DMS 273 treated with DMSO at 0.1 percent for 48 hours (cell line): Measurements from ENCODE around the gene IFI44.

Experiments
- DNase-seq: peaks from one replicate; lab custom pipeline; 2025; lab: John Stamatoyannopoulos, UW

The IFI44 gene

DNA sequence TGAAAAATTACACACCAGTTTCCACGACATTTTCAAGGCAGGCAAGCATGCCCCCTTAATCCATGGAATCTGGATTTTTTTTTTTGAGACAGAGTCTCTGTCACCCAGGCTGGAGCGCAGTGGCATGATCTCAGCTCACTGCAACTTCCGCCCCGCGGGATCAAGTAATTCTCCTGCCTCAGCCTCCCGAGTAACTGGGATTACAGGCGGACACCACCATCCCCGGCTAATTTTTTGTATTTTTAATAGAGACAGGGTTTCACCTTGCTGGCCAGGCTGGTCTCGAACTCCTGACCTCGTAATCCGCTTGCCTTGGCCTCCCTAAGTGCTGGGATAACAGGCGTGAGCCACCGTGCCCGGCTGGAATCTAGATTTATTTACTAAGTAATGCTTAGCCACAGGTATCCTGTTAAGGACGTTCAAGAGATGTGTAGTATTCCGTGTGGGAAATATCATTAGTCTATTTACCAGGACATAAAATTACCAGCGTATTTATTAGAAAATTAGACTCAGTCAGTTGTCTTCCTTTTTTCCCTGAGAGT, 2.5 kb downstream of the IFI44 start:
- no peak for DNase-seq

DNA sequence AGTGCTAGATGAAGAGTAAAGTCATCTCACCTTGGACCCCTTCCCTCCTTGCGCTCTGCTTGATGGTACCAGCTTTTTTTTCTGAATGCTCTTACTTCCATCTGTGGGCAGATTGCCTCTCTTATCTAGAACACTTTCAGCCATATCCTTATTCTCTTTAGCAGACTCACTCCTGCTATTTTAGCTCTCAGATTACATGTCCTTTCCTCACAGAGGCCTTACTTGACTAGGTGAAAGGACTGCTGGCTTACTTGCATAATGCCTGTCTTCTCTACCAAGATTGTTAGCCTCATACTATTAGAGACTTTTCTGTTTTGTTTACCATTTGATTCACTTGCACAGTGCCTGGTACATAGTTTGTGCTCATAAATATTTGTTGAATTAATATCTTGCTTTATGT, 9.3 kb downstream of the IFI44 start:
- no peak for DNase-seq

DNA sequence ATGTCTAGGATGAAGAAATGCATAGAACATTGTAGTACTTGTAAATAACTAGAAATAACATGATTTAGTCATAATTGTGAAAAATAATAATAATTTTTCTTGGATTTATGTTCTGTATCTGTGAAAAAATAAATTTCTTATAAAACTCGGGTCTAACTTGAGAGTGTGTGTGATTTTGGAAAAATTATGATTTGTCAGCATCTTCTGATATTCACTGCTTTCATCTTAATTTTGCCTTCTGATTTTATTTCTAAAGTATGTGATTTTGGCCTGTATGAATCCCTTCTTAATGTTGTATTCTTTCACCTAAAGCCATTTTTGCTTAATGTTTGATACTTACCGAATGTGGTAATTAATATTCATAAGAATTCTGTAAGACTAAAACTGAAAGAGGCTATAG, 14.3 kb downstream of the IFI44 start:
- no peak for DNase-seq

DNA sequence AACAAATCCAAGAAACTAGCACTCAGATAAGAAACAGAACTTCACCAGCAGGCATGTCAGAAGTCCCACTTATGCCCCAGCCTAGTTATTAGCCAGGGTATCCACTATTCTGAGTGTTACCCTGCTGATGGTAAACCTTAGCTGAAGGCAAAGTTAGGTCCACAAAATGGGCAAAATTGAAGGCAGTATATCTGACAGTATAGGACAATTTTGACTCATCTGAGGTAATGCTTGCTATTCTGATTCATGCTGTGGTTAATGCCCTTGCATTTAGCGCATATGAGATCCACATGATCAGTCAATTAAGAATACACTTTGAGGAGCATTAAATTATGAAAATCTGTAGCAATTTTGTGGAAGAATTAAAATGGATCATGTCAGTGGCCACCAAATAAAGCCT, 15.1 kb downstream of the IFI44 start:
- DNase-seq = no peak

DNA sequence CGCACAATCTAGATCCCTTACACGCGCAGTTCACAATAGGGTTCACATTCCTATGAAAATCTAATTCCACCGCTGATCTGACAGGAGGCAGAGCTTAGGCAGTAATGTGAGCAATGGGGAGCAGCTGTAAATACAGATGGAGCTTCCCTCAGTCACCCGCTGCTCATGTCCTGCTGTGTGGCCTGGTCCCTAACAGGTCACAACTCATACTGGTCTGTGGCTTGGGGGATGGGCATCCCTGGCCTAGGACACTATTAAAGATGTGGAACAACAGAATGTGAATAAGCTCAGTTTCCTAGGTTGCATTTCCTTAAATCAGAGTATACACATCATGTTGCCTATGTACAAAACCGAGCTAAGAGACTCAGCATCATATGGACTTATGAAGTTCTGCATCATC, 16.2 kb downstream of the IFI44 start:
- DNase-seq = no peak

DNA sequence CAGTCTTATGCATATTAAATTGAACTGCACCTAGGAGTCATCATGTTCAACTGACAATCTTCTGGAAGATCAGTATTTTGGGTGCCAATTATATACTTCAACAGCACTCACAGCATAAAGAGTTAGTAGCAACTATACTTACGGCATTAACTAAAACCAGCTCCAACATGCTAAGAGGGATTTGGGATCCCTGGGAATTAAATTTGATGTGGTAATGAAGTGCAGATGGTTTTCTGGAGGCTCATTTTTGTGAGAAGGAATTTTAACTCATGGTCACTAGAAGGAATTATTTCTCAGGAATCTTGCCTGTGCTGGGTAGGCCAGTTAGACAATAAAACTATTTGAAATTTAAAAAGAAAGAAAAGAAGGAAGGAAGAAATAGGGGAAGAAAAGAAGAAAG, 18.3 kb downstream of the IFI44 start:
- DNase-seq = peak; percentile 75

DNA sequence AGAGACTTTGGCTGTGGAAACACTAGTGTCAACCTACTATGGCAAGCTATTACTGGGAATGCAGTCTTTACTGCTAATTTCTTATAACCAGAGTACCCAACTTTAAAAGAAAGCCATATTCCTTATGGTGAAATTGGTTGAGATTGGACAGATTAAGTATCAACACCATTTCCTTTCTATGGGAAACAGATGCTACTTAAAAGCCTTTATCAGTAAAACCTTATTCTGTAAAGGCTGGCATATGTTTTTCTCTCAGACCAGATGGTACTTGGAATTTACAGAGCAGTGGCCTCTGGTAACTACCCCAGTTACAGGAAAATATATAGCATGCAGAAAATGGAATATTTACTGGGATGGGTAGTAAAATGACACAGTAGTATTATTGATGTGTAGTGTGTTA, 18.8 kb downstream of the IFI44 start:
- peak; percentile 95 for DNase-seq

DNA sequence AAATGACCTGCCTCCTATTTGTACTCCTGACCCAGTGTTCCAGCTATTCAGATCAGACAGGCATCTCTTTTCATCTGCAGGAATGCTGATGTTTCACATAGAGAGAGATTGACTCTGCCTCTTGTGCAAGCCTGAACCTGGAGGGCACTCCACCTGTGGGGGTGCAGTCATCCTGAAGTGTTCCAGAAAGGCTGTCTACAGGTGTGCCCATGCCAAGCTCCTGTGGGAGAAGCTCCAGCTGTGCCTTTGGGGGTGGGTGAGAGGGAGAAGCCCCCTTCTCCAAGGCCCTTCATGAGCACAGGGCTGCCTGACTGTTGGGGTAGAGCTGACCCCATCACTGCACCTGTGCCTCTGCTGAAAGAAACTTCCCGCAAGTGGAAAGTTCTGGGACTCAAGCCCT, 22.8 kb downstream of the IFI44 start:
- no peak for DNase-seq

DNA sequence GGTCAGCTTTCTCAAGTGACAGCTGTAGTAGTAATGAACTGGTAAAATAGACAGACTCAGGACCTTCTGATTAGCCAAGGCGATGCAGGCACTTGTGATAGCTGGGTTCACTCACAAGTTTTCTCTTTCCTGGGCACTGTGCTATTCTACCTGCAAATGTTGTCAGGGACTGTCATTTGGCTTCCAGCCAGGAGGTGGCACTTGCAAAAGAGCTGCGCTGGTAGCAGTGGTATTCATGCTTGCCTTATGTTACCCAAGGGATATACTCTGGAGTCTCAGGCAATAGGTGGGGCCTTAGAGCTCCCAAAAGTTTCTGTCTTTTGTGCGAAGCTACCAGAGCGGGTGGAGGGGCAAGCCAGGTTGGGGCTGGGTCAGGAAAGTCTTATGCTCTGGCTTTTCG, 23.5 kb downstream of the IFI44 start:
- no peak for DNase-seq

DNA sequence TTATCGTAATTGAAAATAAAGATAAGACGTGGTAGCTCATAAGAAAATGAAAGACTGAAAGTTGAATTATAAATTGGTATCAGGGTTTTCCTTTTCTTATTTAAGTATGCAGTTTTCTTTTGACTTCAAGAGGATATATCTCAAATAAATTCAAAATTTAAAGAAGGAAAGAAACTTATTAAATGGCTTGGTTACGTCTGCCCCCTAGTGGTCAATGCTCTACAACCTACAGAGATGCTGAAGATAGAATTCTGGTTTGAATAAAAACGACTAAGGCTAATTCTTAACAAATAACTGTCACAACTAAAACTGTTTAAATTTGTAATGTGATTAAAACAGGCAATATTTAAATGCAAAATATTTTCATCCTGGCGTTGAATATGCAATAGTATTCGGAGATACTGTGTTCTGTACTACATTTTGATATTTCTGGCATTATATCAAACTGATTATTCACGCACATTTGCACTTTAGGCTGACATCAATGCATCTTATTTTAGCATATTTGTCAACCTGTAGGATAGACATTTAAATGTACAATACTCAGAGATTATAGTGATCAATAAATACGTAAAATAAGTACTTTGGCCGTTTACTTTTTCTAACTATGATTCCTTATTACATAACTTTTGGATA, 26.8 kb downstream of the IFI44 start:
- peak; percentile 27 for DNase-seq

DNA sequence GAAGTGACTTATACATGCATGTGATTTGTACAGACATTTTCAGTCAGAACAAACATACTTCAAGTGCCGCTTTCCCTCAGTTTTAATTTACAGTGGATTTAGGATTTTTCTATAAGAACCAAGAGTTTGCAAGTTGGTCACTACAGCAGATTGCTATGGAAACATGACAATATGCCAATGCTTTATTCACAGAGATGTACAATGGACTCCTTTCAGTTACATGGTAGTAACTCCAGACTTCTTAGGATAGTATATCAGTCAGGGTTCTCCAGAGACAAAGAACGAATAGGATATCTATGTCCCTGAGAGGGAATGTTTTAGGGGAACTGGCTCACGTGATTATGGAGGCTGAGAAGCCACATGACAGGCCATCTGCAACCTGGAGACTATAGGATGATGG, 27.4 kb downstream of the IFI44 start:
- no peak for DNase-seq

DNA sequence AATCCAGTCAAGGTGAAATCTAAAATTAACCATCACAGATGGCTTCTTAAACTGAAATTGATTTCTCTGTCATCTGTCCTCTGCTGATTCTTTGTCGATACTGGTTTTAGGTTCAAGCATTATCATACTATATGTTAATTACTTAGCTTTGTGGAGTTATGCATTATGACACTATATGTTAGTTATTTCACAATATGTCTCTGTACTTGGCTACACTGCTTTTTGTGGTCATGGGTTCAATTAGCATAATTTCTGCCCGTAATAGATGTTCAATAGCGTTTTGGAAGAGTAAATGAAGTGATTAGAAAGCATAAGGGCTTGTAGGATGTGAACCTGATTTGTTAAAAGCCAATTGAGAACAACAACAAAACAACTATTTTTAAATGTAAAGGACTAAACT, 28.2 kb downstream of the IFI44 start:
- no peak for DNase-seq

DNA sequence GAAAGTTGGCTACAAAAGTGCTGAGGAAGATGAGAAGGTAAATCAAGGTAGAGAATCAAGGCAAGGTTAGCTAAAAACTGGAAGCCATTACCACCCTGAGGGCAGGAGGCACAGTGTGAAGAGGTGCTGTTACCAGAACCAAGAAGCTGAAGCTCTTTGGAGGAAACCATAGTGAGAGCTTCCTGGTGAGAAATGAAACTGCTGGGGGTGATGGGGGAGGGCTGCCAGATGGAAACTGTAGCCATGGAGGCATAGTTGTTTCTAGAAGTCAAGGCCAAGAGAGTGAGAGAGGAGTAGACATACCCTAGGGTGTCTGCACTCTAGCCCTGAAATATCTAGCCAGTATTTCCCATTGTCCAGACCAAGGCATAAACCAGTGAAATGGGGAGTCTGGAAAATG, 28.7 kb downstream of the IFI44 start:
- DNase-seq = no peak

DNA sequence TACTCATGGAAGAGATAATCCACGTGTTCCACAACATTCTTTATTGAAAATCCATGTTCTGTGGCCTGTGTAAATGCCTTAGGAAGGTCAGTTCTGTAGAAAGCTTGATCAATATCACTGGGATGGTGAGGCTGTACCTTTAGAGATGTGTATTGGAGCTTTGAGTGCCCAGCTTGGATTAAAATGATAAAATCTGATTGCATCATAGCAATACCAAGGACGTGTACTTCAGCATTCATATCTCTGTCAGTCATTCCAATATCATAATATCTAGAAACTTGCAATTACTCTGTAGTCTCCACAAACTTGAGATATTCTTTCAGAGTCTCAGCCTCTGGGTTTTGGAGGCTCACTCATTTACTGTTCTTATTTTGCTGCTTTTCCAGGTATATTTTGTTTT, 31.6 kb downstream of the IFI44 start:
- no peak for DNase-seq

DNA sequence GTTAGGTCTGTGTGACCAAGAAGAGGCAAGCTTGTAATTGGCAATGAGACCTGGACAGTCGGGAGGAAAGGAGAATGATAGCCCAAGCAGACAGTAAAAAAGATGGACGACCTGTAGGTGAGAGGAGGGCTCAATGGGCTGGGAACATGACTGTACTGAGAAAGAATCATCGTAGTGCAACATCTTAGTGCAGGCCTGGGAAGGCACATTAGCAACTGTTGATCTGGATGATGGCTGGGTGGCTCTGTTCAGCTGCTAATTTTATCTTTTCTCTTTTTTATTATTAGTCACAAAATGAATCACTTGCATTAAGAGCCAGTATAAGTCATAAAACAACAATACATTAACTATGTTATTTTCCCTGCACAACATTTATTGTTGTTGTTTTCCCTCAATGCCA, 32.9 kb downstream of the IFI44 start:
- DNase-seq = no peak

DNA sequence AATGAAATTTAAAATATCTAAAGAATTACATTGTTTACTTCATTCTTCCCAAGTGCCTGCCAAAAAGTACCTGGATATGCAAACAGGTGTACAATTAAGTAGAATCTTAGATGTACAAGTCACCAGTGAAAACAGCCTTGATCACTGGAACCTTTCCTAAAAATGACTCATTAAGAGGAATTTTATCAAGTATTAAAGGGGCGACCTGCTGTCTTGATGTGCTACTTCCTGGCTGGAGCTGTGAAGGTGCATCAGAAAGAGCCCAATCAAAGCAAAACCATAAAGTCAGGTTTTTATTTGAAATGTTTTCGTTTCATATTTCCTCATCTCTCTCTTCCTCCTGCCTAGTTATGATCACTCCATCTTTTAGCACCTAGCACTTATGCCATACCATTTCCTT, 33.4 kb downstream of the IFI44 start:
- DNase-seq = no peak

DNA sequence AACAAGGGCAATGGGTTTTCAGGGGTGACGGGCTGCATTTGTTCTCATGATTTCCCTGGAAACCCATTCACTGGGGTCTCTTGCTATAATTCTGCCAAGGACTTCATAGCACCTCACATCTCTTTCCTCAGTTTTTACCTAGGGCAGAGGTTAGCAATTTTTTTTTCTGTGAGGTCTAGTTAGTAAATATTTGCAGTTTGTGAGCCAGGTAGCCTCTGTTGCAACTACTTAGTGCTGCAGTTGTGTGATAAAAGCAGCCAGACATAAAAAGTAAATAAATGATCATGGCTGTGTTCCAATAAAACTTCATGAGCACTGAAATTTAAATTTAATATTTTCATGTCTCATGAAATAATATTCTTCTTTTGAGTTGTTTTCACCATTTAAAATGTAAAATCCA, 37.7 kb downstream of the IFI44 start:
- DNase-seq = no peak

DNA sequence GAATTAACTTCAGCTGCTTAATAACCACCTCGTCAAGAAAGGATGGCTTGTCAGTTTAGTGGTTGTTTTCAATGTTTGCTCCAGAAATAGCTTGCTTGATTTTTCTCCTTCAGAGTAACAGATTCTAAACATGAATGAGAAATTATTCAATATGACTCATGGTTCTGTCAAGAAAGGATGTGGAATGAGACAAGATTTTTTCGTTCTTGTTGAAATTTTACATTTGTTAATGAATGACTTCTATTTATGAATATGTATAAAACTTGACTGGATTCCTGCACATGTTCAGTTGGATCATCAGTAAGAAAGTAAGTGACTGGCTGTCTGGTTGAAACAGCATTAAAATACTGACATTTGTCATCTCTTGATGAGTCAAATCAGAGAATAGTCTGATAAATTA, 38.3 kb downstream of the IFI44 start:
- DNase-seq = no peak

DNA sequence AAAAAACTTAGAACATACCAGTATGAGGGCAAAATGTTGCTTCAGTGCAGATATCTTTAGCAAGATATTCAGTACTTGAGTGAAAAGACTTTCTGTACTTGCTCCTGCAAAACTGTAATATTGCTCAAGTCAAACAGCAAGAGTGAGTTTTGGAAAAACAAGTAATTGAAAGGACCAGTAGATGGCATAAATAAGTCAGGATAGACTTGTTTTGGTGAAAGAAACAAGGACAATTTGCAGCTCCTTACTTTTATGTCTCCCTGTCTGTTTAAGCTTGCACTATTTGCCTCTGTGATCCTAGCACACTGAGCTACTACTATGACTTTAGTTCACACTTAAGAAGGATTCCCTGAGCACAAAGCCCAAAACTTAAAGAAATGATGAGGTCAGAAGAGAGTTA, 39.1 kb downstream of the IFI44 start:
- DNase-seq = no peak

DNA sequence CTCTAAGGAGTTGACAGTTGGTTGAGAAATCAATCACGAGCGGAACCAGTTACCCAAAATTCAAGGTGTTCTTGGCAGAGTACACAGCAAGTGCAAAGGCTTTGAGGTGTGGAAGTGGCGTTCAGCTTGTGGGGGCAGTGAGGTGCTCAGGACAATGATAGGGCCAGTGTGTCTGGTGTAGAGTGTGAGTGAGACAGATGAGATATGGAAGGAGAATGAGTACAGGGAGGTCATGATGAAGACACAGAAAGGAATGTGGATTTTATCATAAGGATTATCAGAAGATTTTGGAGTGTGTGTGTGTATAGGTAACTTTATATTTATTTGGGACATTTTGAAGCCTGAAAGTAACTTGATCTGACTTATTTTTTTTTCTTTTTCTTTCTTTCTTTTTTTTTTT, 40.9 kb downstream of the IFI44 start:
- no peak for DNase-seq

DNA sequence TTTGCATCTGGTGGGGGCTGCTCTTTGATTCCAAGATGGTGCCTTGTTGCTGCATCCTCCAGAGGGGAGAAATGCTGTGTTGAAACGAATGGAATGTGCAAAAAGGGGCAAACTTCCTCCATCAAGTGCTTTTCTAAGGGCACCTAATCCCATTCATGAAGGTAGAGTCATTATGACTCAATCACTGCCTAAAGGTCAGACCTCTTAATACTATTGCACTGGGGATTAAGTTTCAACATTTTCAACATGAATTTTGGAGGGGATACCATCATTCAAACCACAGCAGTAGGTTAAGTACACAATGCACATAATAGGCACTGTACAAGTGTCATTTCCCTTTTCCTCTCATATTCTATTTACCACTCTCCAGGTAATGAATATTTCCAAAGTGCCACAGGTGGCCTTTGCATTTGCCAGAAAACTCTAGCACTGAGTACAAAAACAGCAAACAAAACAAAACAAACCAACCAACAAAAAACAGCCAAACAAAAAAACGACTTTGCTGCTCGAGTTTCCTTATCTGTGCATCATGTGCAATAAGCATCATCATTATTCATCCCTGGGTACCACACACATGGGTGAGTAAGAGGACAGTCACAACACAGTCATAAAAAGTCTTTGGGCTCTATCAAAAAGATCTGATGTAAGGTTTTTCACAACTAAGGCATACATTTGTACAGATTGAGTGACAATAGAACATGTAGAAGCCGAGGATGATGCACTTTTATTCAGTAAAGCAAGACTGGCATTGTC, 42.5 kb downstream of the IFI44 start:
- no peak for DNase-seq

DNA sequence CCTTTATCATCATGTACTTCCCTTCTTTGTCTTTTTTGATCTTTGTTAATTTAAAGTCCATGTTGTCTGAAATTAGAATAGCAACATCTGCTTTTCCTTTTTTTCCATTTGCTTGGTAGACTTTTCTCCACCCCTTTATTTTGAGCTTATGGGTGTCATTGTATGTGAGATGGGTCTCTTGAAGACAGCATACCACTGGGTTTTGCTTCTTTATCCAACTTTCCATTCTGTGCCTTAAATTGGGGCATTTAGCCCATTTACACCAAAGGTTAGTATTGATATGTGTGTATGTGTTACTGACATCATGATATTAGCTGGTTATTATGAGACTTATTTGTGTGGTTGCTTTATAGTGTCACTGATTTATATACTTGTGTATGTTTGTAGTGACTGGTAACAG, 50.2 kb downstream of the IFI44 start:
- no peak for DNase-seq

DNA sequence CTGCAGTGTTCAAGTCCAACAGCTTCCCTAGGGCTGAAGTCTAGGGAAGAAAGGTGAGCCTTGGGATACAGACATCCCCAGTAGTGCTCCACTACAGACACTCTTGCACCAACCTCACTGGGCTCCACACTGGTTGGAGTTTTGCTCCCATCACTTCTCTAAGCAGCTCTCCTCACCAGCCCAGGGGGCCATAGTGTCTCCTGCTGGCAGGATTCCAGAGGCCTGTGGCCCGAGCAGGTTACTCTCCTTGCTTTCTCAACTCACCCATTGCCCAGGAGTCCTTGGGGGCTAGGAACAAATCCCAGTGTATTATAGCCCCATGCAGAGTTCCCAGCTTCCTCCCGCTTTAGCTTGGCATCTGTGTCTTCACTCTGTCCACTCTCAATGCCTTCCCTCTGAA, 52.8 kb downstream of the IFI44 start:
- DNase-seq = no peak

DNA sequence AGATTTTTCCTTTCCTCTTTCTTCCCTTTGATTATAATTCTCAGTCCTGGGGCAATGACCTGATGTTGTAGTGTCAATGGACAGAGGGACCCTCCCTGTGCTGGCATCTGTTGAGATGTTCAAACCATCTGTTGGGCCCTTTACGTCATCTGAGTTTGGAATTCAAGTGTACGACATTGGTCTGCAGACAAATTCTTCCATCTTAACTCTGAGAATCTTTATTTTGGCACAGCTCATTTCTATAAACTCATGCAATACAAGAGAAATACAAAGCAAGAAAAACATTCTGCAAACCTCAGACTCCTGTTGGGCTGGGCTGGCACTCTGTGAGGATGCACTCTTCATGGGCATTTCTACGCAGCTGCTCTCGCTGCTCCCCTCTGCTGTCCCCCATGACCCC, 54.2 kb downstream of the IFI44 start:
- DNase-seq = no peak
